CD4-positive, alpha-beta T cell (primary cell): ENCODE results near the gene CYP3A5. TPM values are rescaled to one million over a fixed set of nuclear protein-coding genes. Genes with fewer than 3 reads are reported as not detected.

Experiments used
- ATAC-seq: fragments of 200-7000 bp; cut with Tn5 transposase; one replicate; pipeline ENCODE4 v1.10.0; 2022; ENCODE audit warnings: mild to moderate bottlenecking; ENCODE audit not compliant: poor library complexity
- CTCF ChIA-PET: fragments of 350-600 bp; sonication (Branson Sonifier 250); formaldehyde crosslinking; loops from one replicate; lab custom pipeline; 2021; ENCODE audit warnings: antibody characterized with exemption, inconsistent platforms; lab: Charles Lee
- POLR2A ChIA-PET: fragments of 350-600 bp; sonication (Branson Sonifier 250); formaldehyde crosslinking; loops from one replicate; lab custom pipeline; 2021; ENCODE audit warnings: antibody characterized with exemption, inconsistent platforms; lab: Charles Lee
- DNase-seq, 14 experiments: peaks; one replicate each; pipeline ENCODE4 v3.0.0-alpha.2; 2013 to 2020; ENCODE audit warnings: mixed read lengths in 2 of 14
- H3K27ac ChIP-seq, 2 donors: one replicate each; pipeline versions ENCODE4 v1.5.1 to v1.7.0; 2013; ENCODE audit warnings: low read length in 2 of 2, low read depth in 1 of 2, mild to moderate bottlenecking in 1 of 2
- H3K27me3 ChIP-seq, 2 experiments: 1 replicate in 1 of 2; 2 replicates in 1 of 2; pipeline versions ENCODE4 v1.6.1 to v1.7.0; 2013; ENCODE audit warnings: low read length in 2 of 2, control low read depth in 1 of 2, mild to moderate bottlenecking in 1 of 2, moderate library complexity in 1 of 2; ENCODE audit not compliant: insufficient read depth in 2 of 2, control insufficient read depth in 1 of 2
- H3K36me3 ChIP-seq: one replicate; pipeline ENCODE4 v1.6.1; 2013; ENCODE audit warnings: low read length, control low read depth; ENCODE audit not compliant: insufficient read depth
- H3K4me1 ChIP-seq: one replicate; pipeline ENCODE4 v1.6.1; 2013; ENCODE audit warnings: low read length, control low read depth; ENCODE audit not compliant: insufficient read depth
- H3K4me3 ChIP-seq: one replicate; pipeline ENCODE4 v1.5.1; 2013; ENCODE audit warnings: mild to moderate bottlenecking, low read length, moderate library complexity
- H3K9me3 ChIP-seq, 2 experiments: 1 replicate in 1 of 2; 2 replicates in 1 of 2; pipeline versions ENCODE4 v1.6.1 to v1.7.0; 2013; ENCODE audit warnings: low read length in 2 of 2, mild to moderate bottlenecking in 2 of 2, control low read depth in 1 of 2, moderate library complexity in 1 of 2; ENCODE audit not compliant: control insufficient read depth in 1 of 2, insufficient read depth in 1 of 2
- H3K27ac Mint-ChIP-seq: one replicate; pipeline ENCODE4 v1.8.0; 2020; ENCODE audit warnings: mixed read lengths
- H3K27me3 Mint-ChIP-seq: one replicate; pipeline ENCODE4 v1.8.0; 2021; ENCODE audit warnings: mixed read lengths
- H3K36me3 Mint-ChIP-seq: one replicate; pipeline ENCODE4 v1.8.0; 2021; ENCODE audit warnings: low read depth, mixed read lengths
- H3K4me1 Mint-ChIP-seq: one replicate; pipeline ENCODE4 v1.8.0; 2021; ENCODE audit warnings: low read depth, mixed read lengths
- H3K4me3 Mint-ChIP-seq: one replicate; pipeline ENCODE4 v1.8.0; 2020; ENCODE audit warnings: mild to moderate bottlenecking, mixed read lengths
- H3K9me3 Mint-ChIP-seq: one replicate; pipeline ENCODE4 v1.8.0; 2020; ENCODE audit warnings: mixed read lengths
- intact Hi-C, 2 experiments: fragments of 100-400 bp; cut with DNase I in 1 of 2; cut with micrococcal nuclease in 1 of 2; formaldehyde crosslinking; loops; one replicate each; pipeline versions ENCODE4 v1.15.1 to v1.9.0; 2023 to 2025; cut with DNase I, micrococcal nuclease
- total RNA-seq, 174 experiments: library from RNA in 2 of 174; stranded (reverse) in 2 of 174; gene quantifications; one replicate each; pipeline ENCODE4 v1.2.3 and lab custom pipeline; 2021 to 2026
- TF ChIP-seq, protein P1 (sequence below): fragments of 200-600 bp; IDR thresholded peaks from one replicate; pipeline ENCODE4 v1.8.0; 2022; ENCODE audit warnings: antibody characterized with exemption, mild to moderate bottlenecking

CYP3A5 gene
- total RNA-seq, 2 experiments from 2014 or later, result not detected

DNA sequence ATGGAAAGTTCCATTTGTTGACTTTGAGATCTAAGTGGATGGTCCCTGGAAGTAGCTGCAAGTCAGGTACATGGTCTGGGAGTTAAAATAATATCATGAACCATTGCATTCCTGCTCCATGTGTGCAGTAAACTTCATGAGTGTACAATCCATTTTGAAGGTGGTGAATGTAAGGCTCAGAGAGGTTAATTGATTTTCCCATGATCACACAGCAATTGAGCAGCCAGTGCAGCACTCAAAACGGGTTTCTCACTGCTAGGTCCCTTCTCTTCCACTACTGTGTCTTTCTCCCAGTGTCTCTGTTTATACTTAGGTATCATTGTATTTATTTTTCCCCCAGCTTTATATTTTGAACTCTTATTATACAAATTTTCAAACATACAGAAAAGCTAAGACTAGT, 53.1 kb downstream of the CYP3A5 start:
- Mint-ChIP-seq H3K4me1 (peaks cover 49% of the 10 kb centered on the region), H3K4me3 (no peak overlapping the region), H3K9me3 (no peaks in the 10 kb centered on the region), H3K36me3 (peaks cover 96% of the 10 kb centered on the region), H3K27me3 (no peaks in the 10 kb centered on the region), H3K27ac (peak overlapping the region; percentile 92)
- Histone ChIP-seq H3K36me3 (peaks cover 86% of the 10 kb centered on the region), H3K9me3 (no peaks in the 10 kb centered on the region), H3K4me1 (peaks cover 39% of the 10 kb centered on the region), H3K4me3 (no peak overlapping the region), H3K27me3 (no peaks in the 10 kb centered on the region), H3K27ac (no peak overlapping the region)
- POLR2A ChIA-PET, result interaction anchor here (3.1 kb wide), 1 partner anchor 69 kb away, joined by 44 read pairs; the partner anchor contains the start of gene ZNF655
- TF ChIP-seq, protein P1, sequence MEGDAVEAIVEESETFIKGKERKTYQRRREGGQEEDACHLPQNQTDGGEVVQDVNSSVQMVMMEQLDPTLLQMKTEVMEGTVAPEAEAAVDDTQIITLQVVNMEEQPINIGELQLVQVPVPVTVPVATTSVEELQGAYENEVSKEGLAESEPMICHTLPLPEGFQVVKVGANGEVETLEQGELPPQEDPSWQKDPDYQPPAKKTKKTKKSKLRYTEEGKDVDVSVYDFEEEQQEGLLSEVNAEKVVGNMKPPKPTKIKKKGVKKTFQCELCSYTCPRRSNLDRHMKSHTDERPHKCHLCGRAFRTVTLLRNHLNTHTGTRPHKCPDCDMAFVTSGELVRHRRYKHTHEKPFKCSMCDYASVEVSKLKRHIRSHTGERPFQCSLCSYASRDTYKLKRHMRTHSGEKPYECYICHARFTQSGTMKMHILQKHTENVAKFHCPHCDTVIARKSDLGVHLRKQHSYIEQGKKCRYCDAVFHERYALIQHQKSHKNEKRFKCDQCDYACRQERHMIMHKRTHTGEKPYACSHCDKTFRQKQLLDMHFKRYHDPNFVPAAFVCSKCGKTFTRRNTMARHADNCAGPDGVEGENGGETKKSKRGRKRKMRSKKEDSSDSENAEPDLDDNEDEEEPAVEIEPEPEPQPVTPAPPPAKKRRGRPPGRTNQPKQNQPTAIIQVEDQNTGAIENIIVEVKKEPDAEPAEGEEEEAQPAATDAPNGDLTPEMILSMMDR, result no peak
- no peak for ATAC-seq
- CTCF ChIA-PET, result interaction anchor here (1.0 kb wide), 1 partner anchor 9 kb away, joined by 3 read pairs; no protein-coding TSS in a partner anchor
- intact Hi-C loops, result loop anchor here in 1 of 2 experiments (10.0 kb wide), 1 partner anchor 482 kb away; the partner anchor contains the start of gene SMURF1
- DNase-seq, result no peak

- Histone ChIP-seq H3K36me3 (peaks cover 86% of the 10 kb centered on the region), H3K4me3 (no peak overlapping the region), H3K9me3 (no peaks in the 10 kb centered on the region), H3K27me3 (no peaks in the 10 kb centered on the region), H3K27ac (no peak overlapping the region), H3K4me1 (peaks cover 39% of the 10 kb centered on the region)
- DNase-seq, result no peak
- no peak for ATAC-seq
- intact Hi-C loops, result loop anchor here in 1 of 2 experiments (10.0 kb wide), 1 partner anchor 481 kb away; the partner anchor contains the start of gene SMURF1
- H3K9me3 Mint-ChIP-seq, result no peaks in the 10 kb centered on the region
- H3K27me3 Mint-ChIP-seq, result no peaks in the 10 kb centered on the region
- TF ChIP-seq, protein P1, result no peak
- H3K27ac Mint-ChIP-seq, result peak overlapping the region; percentile 92
- ChIA-PET POLR2A (interaction anchor here (1.9 to 3.1 kb wide), 3 partner anchors 7 to 68 kb away, joined by 5 to 44 read pairs (median 21); partner anchors contain the start of genes ZNF655 and ZSCAN25), CTCF (no interaction called here)
- H3K36me3 Mint-ChIP-seq, result peaks cover 96% of the 10 kb centered on the region
- no peak overlapping the region for H3K4me3 Mint-ChIP-seq
- peaks cover 49% of the 10 kb centered on the region for H3K4me1 Mint-ChIP-seq
These were observed 53.8 kb downstream of the CYP3A5 start for GRCh38 chr7:99625961-99626360.

DNA sequence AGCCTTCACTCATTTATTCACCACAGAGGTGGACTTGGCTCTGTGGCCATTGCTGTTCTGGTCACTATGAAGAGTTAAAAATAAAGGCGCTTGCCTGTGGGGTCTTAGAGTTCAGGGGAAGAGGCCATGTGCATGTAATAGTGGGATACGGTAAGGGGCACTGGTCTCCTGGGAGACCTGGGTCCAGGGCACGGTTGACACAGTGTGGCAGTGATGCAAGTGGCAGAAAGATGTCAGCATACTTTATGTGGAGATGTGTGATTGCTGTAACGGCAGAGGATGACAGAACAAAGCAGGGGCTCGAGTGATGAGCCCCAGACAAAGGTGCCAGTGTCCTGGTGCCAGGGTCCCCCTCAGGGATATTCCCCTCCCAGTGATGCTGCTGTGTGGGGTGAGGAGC, 54.5 kb downstream of the CYP3A5 start:
- H3K4me1 Mint-ChIP-seq, result peaks cover 46% of the 10 kb centered on the region
- TF ChIP-seq, protein P1, result no peak
- H3K27me3 Mint-ChIP-seq, result no peaks in the 10 kb centered on the region
- H3K9me3 Mint-ChIP-seq, result no peaks in the 10 kb centered on the region
- Histone ChIP-seq H3K27ac (no peak overlapping the region), H3K27me3 (no peaks in the 10 kb centered on the region), H3K4me3 (no peak overlapping the region), H3K9me3 (no peaks in the 10 kb centered on the region), H3K36me3 (peaks cover 85% of the 10 kb centered on the region), H3K4me1 (peaks cover 39% of the 10 kb centered on the region)
- peak overlapping the region; percentile 73 for H3K4me3 Mint-ChIP-seq
- H3K27ac Mint-ChIP-seq, result peak overlapping the region; percentile 92
- ChIA-PET POLR2A (interaction anchor here (1.9 to 3.1 kb wide), 3 partner anchors 8 to 67 kb away, joined by 5 to 44 read pairs (median 21); partner anchors contain the start of genes ZNF655 and ZSCAN25), CTCF (no interaction called here)
- H3K36me3 Mint-ChIP-seq, result peaks cover 96% of the 10 kb centered on the region
- DNase-seq (no peak), ATAC-seq (no peak)
- intact Hi-C loops, result loop anchor here in 1 of 2 experiments (10.0 kb wide), 1 partner anchor 481 kb away; the partner anchor contains the start of gene SMURF1
